Measurements from ENCODE around the gene EIF4G3.
"Not testable (repeated sequence)": the region's sequence is repeated elsewhere in the genome, so short reads cannot be mapped to it uniquely, and the experiment has no call there.

The EIF4G3 gene

DNA sequence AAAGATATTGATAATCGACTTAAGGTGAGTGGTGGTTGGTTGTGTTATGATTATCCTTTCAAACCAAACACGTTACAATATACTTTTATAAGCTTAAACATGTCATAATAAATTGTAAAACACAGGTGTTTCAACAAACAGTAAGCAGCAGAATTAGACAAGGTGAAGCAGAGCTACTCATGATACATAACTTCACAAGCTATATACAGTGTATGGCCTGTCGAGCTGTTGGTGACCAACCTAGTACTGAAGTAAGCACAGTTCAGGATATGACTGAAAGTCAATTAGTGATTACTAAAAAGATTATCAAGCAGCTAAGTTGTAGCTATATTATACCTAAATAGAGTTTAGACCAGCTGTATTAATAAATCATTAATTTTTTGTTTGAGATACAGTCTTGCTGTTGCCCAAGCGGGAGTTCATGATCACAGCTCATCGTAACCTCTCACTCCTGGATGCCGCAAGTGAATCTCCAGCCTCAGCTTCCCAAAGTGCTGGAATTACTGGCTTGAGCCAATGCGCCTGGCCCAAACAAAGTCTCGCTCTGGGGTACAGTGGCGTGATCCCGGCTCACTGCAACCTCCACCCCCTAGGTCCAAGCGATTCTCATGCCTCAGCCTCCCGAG, 148.1 kb downstream of the EIF4G3 start:
- no peak for DNase-seq (ENCODE audit: low read depth)

- no peak for DNase-seq (ENCODE audit: low read depth)
Measured at GRCh38 chr1:21027805-21028204, 148.9 kb downstream of the EIF4G3 start.

GRCh38 chr1:21024918-21025317, 151.8 kb downstream of the EIF4G3 start:
- DNase-seq (ENCODE audit: low read depth): no peak

DNA sequence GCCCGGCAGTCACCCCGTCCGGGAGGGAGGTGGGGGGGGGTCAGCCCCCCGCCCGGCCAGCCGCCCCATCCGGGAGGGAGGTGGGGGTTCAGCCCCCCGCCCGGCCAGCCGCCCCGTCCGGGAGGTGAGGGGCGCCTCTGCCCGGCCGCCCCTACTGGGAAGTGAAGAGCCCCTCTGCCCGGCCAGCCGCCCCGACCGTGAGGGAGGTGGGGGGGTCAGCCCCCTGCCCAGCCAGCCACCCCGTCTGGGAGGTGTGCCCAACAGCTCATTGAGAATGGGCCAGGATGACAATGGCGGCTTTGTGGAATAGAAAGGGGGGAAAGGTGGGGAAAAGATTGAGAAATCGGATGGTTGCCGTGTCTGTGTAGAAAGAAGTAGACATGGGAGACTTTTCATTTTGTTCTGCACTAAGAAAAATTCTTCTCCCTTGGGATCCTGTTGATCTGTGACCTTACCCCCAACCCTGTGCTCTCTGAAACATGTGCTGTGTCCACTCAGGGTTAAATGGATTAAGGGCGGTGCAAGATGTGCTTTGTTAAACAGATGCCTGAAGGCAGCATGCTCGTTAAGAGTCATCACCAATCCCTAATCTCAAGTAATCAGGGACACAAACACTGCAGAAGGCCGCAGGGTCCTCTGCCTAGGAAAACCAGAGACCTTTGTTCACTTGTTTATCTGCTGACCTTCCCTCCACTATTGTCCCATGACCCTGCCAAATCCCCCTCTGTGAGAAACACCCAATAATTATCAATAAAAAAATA, 152.4 kb downstream of the EIF4G3 start:
- not testable (repeated sequence) for DNase-seq (ENCODE audit: low read depth)

DNA sequence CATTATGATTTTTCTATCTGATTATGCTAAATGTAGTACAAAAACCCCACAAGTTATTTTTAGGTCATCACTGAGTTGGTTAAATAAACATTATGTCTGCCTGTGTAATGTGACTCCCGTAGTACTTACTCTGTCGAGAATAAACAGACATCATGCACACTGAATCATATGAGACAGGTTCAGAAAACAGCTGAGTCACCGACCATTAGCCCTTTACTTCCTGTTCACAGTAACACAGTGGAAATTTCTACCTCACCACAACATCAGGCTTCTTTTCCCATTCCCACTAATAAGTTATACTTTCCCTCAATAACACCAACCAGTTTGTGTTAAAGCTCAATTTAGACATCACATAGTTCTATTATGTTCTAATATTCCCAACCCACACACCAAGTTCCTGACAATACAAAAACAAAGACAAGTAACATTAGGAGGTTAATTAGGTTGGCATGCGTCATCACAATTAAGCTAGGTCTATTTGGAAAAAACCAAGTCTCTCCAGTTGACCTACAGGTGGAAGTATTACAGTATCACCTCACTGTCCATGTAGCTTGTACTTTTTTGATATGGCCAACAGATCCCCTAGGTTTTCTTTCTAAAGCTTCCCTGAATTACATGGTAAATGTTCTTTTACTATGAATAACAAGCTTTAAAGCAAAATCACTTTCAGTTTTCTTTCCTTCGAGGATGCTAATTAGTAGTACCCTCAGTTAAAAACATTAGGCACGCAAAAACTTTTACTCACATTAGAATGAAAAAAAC, 154.2 kb downstream of the EIF4G3 start:
- DNase-seq (ENCODE audit: low read depth): no peak

DNA sequence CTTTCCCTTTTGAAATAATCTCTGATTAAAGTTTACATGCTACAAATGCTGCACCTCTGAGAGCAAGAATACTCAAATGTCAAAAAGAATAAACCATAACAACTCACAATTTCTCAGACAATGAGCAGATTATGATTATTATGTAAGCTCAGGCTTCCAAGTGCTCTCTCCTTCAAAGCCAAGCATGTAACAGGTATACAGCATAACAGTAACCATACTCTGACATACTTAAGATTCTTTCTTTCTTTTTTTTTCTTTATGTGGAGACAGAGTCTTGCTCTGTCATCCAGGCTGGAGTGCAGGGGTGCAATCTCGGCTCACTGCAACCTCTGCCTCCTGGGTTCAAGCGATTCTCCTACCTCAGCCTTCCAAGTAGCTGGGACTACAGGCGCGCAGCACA, 155.4 kb downstream of the EIF4G3 start:
- DNase-seq (ENCODE audit: low read depth): no peak

- no peak for DNase-seq (ENCODE audit: low read depth)
Measured at GRCh38 chr1:21020151-21020550, 156.5 kb downstream of the EIF4G3 start.

DNA sequence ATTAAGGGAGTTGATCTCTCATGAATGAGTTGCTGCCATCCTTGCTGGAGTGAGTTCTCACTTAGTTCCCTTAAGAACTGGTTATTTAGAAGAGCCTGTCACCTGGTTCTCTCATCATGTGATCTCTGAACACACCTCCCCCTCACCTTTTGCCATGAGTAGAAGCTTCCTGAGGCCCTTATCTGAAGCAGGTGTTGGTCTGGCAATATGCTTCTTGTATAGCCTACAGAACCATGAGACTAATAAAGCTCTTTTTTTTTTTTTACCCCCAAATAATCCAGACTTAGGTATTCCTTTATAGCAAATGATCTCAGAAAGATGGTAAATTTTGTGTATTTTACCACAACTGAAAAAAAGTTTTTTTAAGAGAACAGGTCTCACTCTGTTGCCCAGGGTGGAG, 158.0 kb downstream of the EIF4G3 start:
- no peak for DNase-seq (ENCODE audit: low read depth)

DNA sequence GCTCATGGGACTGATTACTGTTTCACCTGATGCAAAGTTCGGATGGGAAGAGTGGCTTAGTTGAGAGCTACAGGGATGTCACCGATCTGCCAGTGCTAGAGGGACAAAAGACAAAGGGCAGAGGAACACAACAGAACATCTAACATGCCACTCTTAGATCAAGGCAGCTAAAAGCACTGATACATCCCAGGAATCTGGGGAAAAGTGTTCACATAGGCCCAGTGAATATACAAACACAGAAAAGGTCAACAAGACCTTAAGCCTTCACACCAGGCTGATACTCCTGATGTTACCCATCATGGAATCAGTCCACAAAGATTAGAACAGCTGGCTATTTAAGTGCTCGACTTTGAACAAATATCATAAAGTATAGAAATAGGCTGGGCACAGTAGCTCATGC, 163.2 kb downstream of the EIF4G3 start:
- no peak for DNase-seq (ENCODE audit: low read depth)

DNA sequence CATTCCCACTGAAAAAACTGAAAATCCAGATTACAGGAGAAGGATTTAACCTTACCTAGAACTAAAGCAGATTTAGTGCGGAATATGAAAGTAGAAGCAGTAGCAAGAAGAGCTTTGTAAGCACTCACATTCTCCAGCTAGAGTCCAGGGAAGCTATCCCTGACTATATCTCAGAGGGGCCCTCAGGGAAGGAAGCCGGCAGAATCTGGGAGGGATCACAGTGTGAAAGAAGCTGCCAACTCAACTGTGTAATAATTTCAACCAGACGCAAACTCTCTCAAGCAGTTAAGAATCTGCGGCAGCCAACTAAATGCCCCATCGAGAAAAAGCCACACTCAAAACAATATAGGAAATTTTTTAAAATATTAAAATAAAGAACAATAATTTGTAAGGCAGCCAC, 163.8 kb downstream of the EIF4G3 start:
- no peak for DNase-seq (ENCODE audit: low read depth)

DNA sequence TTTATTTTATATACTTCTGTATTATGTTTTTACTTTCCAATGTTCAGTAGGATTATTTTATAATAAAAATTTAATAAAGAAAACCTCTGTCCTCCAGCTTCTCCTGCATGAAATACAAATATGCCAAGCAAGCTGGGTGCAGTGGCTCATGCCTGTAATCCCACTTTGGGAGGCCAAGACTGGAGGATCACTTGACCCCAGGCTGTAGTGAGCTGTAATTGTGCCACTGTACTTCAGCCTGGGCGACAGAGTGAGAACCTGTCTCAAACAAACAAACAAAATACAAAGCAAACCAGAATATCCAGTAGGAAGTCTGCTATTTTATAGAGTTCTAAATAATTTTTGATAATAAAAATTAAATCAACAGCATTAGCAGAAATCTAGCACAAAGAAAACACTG, 168.8 kb downstream of the EIF4G3 start:
- DNase-seq (ENCODE audit: low read depth): no peak

GRCh38 chr1:21005466-21006239, 171.0 kb downstream of the EIF4G3 start:
- DNase-seq (ENCODE audit: low read depth): no peak

- no peak for DNase-seq (ENCODE audit: low read depth)
Measured at GRCh38 chr1:21003281-21004045, 173.2 kb downstream of the EIF4G3 start.

GRCh38 chr1:21001042-21001441, 175.7 kb downstream of the EIF4G3 start:
- no peak for DNase-seq (ENCODE audit: low read depth)

DNA sequence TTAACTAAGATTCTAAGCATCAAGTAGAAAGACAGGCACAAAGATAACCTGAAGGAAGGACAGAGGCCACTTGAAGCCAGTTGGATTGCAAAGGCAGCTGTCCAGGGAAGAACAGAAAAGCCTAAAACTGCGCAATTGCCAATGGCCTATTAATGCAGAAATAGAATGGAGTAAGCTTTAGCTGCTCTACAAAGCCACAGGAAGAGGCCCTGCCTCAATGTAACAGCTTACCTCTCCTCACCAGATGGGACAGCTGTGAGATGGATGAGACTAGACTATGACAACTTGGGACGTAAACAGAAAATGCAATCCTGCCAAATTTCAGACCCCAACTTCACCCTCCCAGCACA, 176.5 kb downstream of the EIF4G3 start:
- no peak for DNase-seq (ENCODE audit: low read depth)

- no peak for DNase-seq (ENCODE audit: low read depth)
Measured at GRCh38 chr1:20999525-21000244, 177.0 kb downstream of the EIF4G3 start.

GRCh38 chr1:20998826-20999225, 177.9 kb downstream of the EIF4G3 start:
- no peak for DNase-seq (ENCODE audit: low read depth)

DNA sequence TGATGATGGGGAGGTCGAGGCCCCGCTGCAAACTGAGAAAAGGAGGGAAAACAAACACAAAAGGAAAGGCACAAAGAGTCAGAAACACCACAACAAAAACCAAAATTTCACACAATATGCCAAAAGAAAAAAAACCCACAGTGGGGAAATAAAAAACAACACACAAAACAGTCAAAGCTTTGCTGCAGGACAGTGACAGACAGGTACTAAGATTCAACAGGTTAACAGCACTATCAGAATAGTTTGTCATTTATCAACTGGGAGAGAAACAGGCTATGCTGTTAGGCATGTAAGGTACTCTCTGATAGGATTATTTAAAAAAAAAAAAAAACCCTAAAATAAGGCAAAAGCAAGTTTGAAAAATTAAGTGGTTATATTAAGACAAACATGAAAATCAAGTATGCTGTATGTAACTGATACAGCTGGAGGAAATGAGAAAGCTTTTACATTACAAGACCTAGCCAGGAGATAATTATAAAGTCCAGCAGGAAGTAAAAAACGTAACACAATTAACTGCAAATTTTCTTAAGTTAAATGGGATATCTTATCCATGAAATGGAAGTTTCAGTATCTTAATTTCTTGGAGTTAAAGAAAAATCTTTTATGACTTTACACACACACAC, 179.0 kb downstream of the EIF4G3 start:
- DNase-seq (ENCODE audit: low read depth): no peak

- DNase-seq (ENCODE audit: low read depth): no peak
Measured at GRCh38 chr1:20996554-20996953, 180.1 kb downstream of the EIF4G3 start.

DNA sequence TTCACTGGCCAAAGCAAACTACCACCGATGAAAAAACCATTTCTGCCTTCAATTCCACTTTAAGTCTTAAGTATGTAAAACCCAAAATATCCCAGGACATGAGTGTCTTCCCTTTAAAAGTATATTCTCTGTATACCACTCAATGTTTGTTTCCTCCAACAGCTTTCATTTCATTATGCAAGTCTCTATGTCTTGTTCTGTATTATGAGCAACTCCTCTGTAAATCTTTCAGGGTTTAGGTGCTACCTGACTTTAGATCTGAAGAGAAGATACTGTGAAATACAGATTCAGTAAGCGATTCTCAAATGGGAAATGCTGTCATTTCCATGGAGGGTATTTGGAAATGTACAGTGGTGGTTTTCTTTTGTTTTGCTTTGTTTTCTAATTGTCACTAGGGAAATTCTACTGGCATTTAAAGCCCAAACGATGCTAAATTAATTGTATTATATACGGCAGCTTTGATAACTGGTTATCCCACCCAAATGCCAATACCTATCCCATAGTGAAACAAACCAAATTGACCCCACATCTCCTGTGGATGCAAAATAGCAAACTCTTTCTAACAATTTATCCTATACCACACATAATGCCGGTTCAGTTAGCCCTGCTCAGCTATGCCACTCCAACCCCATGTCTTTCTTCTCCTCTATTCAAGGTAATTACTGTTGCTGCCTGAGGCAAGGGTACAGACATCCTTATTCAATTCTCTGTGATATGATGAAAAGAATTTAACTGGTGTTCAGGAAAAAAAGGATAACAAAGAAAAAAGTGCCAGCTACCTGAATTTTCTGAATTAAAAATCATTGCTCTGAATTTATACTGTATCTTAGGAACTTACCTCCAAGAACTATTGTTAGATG, 182.8 kb downstream of the EIF4G3 start:
- no peak for DNase-seq (ENCODE audit: low read depth)

Measured in T-helper 22 cell (primary cell).